Endothelial cell of umbilical vein (primary cell): ENCODE data around the gene FBXW4. TPM values are rescaled to one million over a fixed set of nuclear protein-coding genes. Genes with fewer than 3 reads are reported as not detected.

Source experiments
- BruUV-seq: library from RNA; stranded (reverse); fragments of 400-500 nt; replicated peaks from 2 replicates; lab custom pipeline; 2021; lab: Mats Ljungman, UMichigan
- CTCF ChIA-PET: fragments of 300-600, 350-600 bp; sonication (Branson Sonifier 250); formaldehyde crosslinking; loops from one replicate; lab custom pipeline; 2021; ENCODE audit warnings: antibody characterized with exemption, inconsistent platforms; lab: Charles Lee
- POLR2A ChIA-PET: fragments of 300-600, 350-600 bp; sonication (Branson Sonifier 250); formaldehyde crosslinking; loops from one replicate; lab custom pipeline; 2021; ENCODE audit warnings: antibody characterized with exemption, inconsistent platforms; lab: Charles Lee
- DNase-seq: peaks from one replicate; pipeline ENCODE4 v3.0.0-alpha.2; 2011; ENCODE audit warnings: low read depth, low spot score
- FAIRE-seq: peaks from 2 replicates; lab custom pipeline; 2011; peaks lifted over from hg19 to GRCh38; lab: Jason Lieb, UNC
- H2AFZ ChIP-seq: 2 replicates; pipeline ENCODE4 v1.6.0; 2012; ENCODE audit warnings: low read depth, low read length, control low read depth, inconsistent platforms
- H3K27ac ChIP-seq: 2 replicates; pipeline ENCODE4 v1.5.1; 2011; ENCODE audit warnings: low read depth, mild to moderate bottlenecking, control low read depth, low read length, moderate library complexity; ENCODE audit not compliant: insufficient read depth
- H3K27me3 ChIP-seq, 2 experiments: 2 replicates each; pipeline versions ENCODE4 v1.6.0 to v1.6.1; 2011; ENCODE audit warnings: low read length in 2 of 2, mixed read lengths in 1 of 2; ENCODE audit not compliant: control insufficient read depth in 2 of 2, insufficient read depth in 2 of 2
- H3K36me3 ChIP-seq, 2 experiments: 2 replicates in 1 of 2; 3 replicates in 1 of 2; pipeline ENCODE4 v1.5.1; 2011; ENCODE audit warnings: low read length in 2 of 2, mild to moderate bottlenecking in 1 of 2, moderate library complexity in 1 of 2; ENCODE audit not compliant: control insufficient read depth in 2 of 2, insufficient read depth in 2 of 2; ENCODE audit errors: extremely low read depth in 1 of 2
- H3K4me1 ChIP-seq: 3 replicates; pipeline ENCODE4 v1.5.1; 2011; ENCODE audit warnings: mild to moderate bottlenecking, low read length; ENCODE audit not compliant: control insufficient read depth, insufficient read depth; ENCODE audit errors: extremely low read depth
- H3K4me2 ChIP-seq: 2 replicates; pipeline ENCODE4 v1.6.1; 2011; ENCODE audit warnings: low read length, control low read depth, mixed read lengths; ENCODE audit not compliant: insufficient read depth
- H3K4me3 ChIP-seq, 3 experiments: fragments of 200-600 bp in 1 of 3; sonication (generic), shearing (Covaris generic) in 1 of 3; replicated peaks in 1 of 3; 2 replicates each; pipeline ENCODE4 v1.5.1; 2011 to 2016; ENCODE audit warnings: control low read depth in 3 of 3, low read length in 3 of 3, mild to moderate bottlenecking in 2 of 3, inconsistent platforms in 1 of 3, low read depth in 1 of 3, moderate library complexity in 1 of 3; ENCODE audit not compliant: insufficient read depth in 1 of 3
- H3K79me2 ChIP-seq: 2 replicates; pipeline ENCODE4 v1.6.0; 2012; ENCODE audit warnings: low read length, inconsistent platforms; ENCODE audit not compliant: control insufficient read depth, insufficient read depth
- H3K9ac ChIP-seq: replicated peaks from 2 replicates; pipeline ENCODE3; 2011; ENCODE audit warnings: low read length, control low read depth; ENCODE audit not compliant: insufficient read depth; ENCODE audit errors: extremely low read depth
- H3K9me1 ChIP-seq: replicated peaks from 3 replicates; pipeline ENCODE4 v1.6.0; 2011; ENCODE audit warnings: mild to moderate bottlenecking, low read length; ENCODE audit not compliant: control insufficient read depth, insufficient read depth; ENCODE audit errors: extremely low read depth
- H3K9me3 ChIP-seq: replicated peaks from 2 replicates; pipeline ENCODE4 v1.5.1; 2012; ENCODE audit warnings: low read length, inconsistent platforms; ENCODE audit not compliant: control insufficient read depth, insufficient read depth
- H4K20me1 ChIP-seq: replicated peaks from 2 replicates; pipeline ENCODE3; 2011; ENCODE audit warnings: mild to moderate bottlenecking, low read length; ENCODE audit not compliant: control insufficient read depth, insufficient read depth; ENCODE audit errors: extremely low read depth
- CTCF ChIP-seq, 2 donors: IDR thresholded peaks; 1 replicate in 1 of 2; 2 replicates in 1 of 2; pipeline ENCODE4 v1.5.1; 2011; ENCODE audit warnings: low read length in 2 of 2, mild to moderate bottlenecking in 2 of 2, moderate library complexity in 2 of 2, control low read depth in 1 of 2, inconsistent platforms in 1 of 2, low read depth in 1 of 2; ENCODE audit not compliant: insufficient read depth in 1 of 2; ENCODE audit errors: extremely low read depth in 1 of 2
- EZH2 ChIP-seq: IDR thresholded peaks from 2 replicates; pipeline ENCODE4 v1.6.1; 2012; ENCODE audit warnings: borderline replicate concordance, low read depth, mild to moderate bottlenecking, moderate library complexity, low read length, inconsistent platforms; ENCODE audit not compliant: severe bottlenecking
- FOS ChIP-seq: IDR thresholded peaks from 2 replicates; pipeline ENCODE4 v1.6.1; 2011; ENCODE audit warnings: mild to moderate bottlenecking, low read length, moderate library complexity, borderline replicate concordance; ENCODE audit not compliant: insufficient read depth
- GATA2 ChIP-seq: IDR thresholded peaks from 2 replicates; pipeline ENCODE4 v1.7.0; 2011; ENCODE audit warnings: low read depth, mild to moderate bottlenecking, moderate library complexity, mixed read lengths, low read length; ENCODE audit not compliant: insufficient read length, insufficient read depth
- JUN ChIP-seq: IDR thresholded peaks from 2 replicates; pipeline ENCODE4 v1.6.1; 2011; ENCODE audit warnings: borderline replicate concordance, low read depth; ENCODE audit not compliant: insufficient read length, insufficient read depth
- MAX ChIP-seq: IDR thresholded peaks from 2 replicates; pipeline ENCODE4 v1.6.1; 2011; ENCODE audit not compliant: insufficient read depth, insufficient read length
- MYC ChIP-seq: IDR thresholded peaks from one replicate; pipeline ENCODE4 v1.6.1; 2011; ENCODE audit warnings: mild to moderate bottlenecking, low read depth, low read length
- POLR2A ChIP-seq: IDR thresholded peaks from 2 replicates; pipeline ENCODE4 v1.6.1; 2012; ENCODE audit warnings: low read depth, mild to moderate bottlenecking, control low read depth, low read length
- POLR2AphosphoS5 ChIP-seq: IDR thresholded peaks from 2 replicates; pipeline ENCODE4 v1.6.1; 2012; ENCODE audit warnings: low read depth, mild to moderate bottlenecking, control low read depth, low read length, moderate library complexity; ENCODE audit not compliant: insufficient read depth
- dilution Hi-C: fragments of 300-500 bp; cut with MboI; formaldehyde crosslinking; loops from one replicate; pipeline ENCODE4 v1.15.0; 2019; ENCODE audit warnings: low sequenced_read_pairs; ENCODE audit not compliant: extremely low pct_ligation_motif_present
- intact Hi-C: fragments of 100-400 bp; cut with micrococcal nuclease; formaldehyde crosslinking; loops from one replicate; pipeline ENCODE4 v1.10.0; 2022
- polyA plus RNA-seq, 4 experiments: library from polyadenylated mRNA; depleted of rRNA in 3 of 4; stranded (reverse) in 3 of 4; unstranded in 1 of 4; fragments of >200 nt; gene quantifications; 2 replicates each; pipeline versions ENCODE4 v1.2.1 to v1.2.3, GENCODE V29; 2011 to 2012; ENCODE audit warnings: missing spikeins in 1 of 4
- total RNA-seq: library from RNA; stranded (reverse); gene quantifications from 2 replicates; pipeline ENCODE4 v1.2.3, GENCODE V29; 2021

The FBXW4 gene
- total and polyA plus RNA-seq, 2 donors (not counting 3 experiments of a cell fraction or from before 2014, with no cell fraction given), result 20.8 to 21.1 TPM

- no TSS peak for BruUV-seq
- TF ChIP-seq POLR2A (no peak), MYC (no peak)
- ChIA-PET CTCF (interaction anchor here (1.0 kb wide), 1 partner anchor 68 kb away, joined by 3 read pairs; no protein-coding TSS in a partner anchor), POLR2A (no interaction called here)
- intact Hi-C loops (no loop called here), dilution Hi-C loops (no loop called here)
- Histone ChIP-seq H3K4me2 (no peak overlapping the region), H3K36me3 (no peaks in the 10 kb centered on the region), H3K9me1 (no peaks in the 10 kb centered on the region), H2AFZ (no peak overlapping the region), H3K27ac (no peak overlapping the region), H4K20me1 (no peaks in the 10 kb centered on the region), H3K9ac (no peak overlapping the region), H3K4me1 (peaks cover 5% of the 10 kb centered on the region), H3K79me2 (no peaks in the 10 kb centered on the region), H3K27me3 (peaks cover 15 to 35% of the 10 kb centered on the region in 2 experiments), H3K4me3 (no peak overlapping the region), H3K9me3 (no peaks in the 10 kb centered on the region)
- FAIRE-seq, result no peak
- no peak for DNase-seq
Measured at GRCh38 chr10:101710793-101711192, 15.8 kb upstream of the FBXW4 start.

- FAIRE-seq (no peak), DNase-seq (peak; percentile 36)
- Histone ChIP-seq H3K4me3 (no peak overlapping the region), H3K4me1 (peaks cover 5% of the 10 kb centered on the region), H3K4me2 (peak overlapping the region; percentile 25), H4K20me1 (no peaks in the 10 kb centered on the region), H3K79me2 (no peaks in the 10 kb centered on the region), H3K27ac (no peak overlapping the region), H2AFZ (no peak overlapping the region), H3K27me3 (peaks cover 15 to 35% of the 10 kb centered on the region in 2 experiments), H3K9me1 (no peaks in the 10 kb centered on the region), H3K9me3 (no peaks in the 10 kb centered on the region), H3K9ac (no peak overlapping the region), H3K36me3 (no peaks in the 10 kb centered on the region)
- intact Hi-C loops (no loop called here), dilution Hi-C loops (no loop called here)
- BruUV-seq, result no TSS peak
- no peak for TF ChIP-seq POLR2A
- no peak for TF ChIP-seq POLR2AphosphoS5
- no peak for TF ChIP-seq JUN
- TF ChIP-seq MYC, result no peak
- TF ChIP-seq MAX, result no peak
- TF ChIP-seq FOS, result no peak
- no peak for TF ChIP-seq EZH2
- no peak for TF ChIP-seq GATA2
- TF ChIP-seq CTCF (IDR thresholded peaks at IDR 0.05; ENCODE audit: extremely low read depth in 1 of 2, insufficient read depth in 1 of 2, low read depth in 1 of 2, low read length in 2 of 2), result no peak
- POLR2A ChIA-PET, result no interaction called here
- CTCF ChIA-PET, result interaction anchor here (0.9 to 1.0 kb wide), 3 partner anchors 14 to 69 kb away, joined by 3 read pairs; no protein-coding TSS in a partner anchor
Measured at GRCh38 chr10:101710059-101710695, 15.2 kb upstream of the FBXW4 start.
